GM23338 (cell line): ENCODE measurements around the gene ACSF3.

Experiments
- CREB1 ChIP-seq: fragments of 250-450 bp; sonication (Bioruptor Pico); IDR thresholded peaks from 2 replicates; pipeline ENCODE4 v1.5.0; 2020; ENCODE audit warnings: low read depth, mild to moderate bottlenecking, moderate library complexity
- EZH2 ChIP-seq: fragments of 200-600 bp; sonication (generic); IDR thresholded peaks from one replicate; pipeline ENCODE4 v1.8.0; 2017; ENCODE audit warnings: antibody characterized with exemption, mild to moderate bottlenecking, low read depth; ENCODE audit not compliant: unreplicated experiment
- EZH2phosphoT487 ChIP-seq: fragments of 200-600 bp; sonication (generic); IDR thresholded peaks from one replicate; pipeline ENCODE4 v1.8.1; 2018; ENCODE audit warnings: antibody characterized with exemption; ENCODE audit not compliant: unreplicated experiment
- JUNB ChIP-seq: IDR thresholded peaks from one replicate; pipeline ENCODE4 v1.6.1; 2016; ENCODE audit warnings: antibody characterized with exemption; ENCODE audit not compliant: unreplicated experiment
- POLR2AphosphoS5 ChIP-seq: IDR thresholded peaks from 2 replicates; pipeline ENCODE4 v1.6.1; 2016; ENCODE audit warnings: antibody characterized with exemption, low read depth
- STAT1 ChIP-seq: IDR thresholded peaks from one replicate; pipeline ENCODE4 v1.6.1; 2016; ENCODE audit warnings: antibody characterized with exemption; ENCODE audit not compliant: unreplicated experiment
- ZNF114 ChIP-seq: fragments of 250-450 bp; sonication (Bioruptor Pico); IDR thresholded peaks from 2 replicates; pipeline ENCODE4 v1.5.0; 2020; ENCODE audit warnings: mild to moderate bottlenecking, moderate library complexity
- TF ChIP-seq, protein P1 (sequence below), 2 experiments: fragments of 200-600 bp in 1 of 2; sonication (generic) in 1 of 2; conservative IDR thresholded peaks; 2 replicates each; pipeline versions ENCODE4 v1.5.1 to v1.6.1; 2016 to 2017; ENCODE audit warnings: antibody characterized with exemption in 2 of 2, low read depth in 2 of 2, mild to moderate bottlenecking in 2 of 2, moderate library complexity in 1 of 2
- TF ChIP-seq, protein P2 (sequence below): IDR thresholded peaks from one replicate; pipeline ENCODE4 v1.6.1; 2018; ENCODE audit warnings: antibody characterized with exemption; ENCODE audit not compliant: unreplicated experiment
- TF ChIP-seq, protein P3 (sequence below): IDR thresholded peaks from 2 replicates; pipeline ENCODE4 v1.6.1; 2016; ENCODE audit warnings: antibody characterized with exemption

DNA sequence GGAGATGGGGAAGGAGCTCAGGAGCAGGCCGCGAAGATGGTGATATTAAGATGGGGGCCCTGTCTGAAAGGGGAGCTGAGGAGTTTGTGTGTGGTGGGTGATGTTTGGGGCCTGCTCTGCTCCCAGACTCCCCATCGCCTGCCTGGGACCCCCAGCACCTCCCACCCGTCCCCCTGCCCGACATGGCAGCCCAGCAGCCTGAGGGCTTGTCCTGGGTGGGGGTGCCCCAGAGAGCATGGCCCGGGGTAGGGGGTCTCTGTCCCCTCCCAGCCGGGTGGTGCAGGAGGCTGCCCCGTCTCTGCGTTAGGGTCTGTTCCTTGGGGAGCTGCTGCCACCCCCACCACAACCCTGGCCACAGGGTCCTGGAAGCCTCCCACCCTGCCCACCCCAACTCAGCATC, 83.1 kb downstream of the ACSF3 start:
- TF ChIP-seq EZH2phosphoT487 = no peak
- TF ChIP-seq, protein P1, sequence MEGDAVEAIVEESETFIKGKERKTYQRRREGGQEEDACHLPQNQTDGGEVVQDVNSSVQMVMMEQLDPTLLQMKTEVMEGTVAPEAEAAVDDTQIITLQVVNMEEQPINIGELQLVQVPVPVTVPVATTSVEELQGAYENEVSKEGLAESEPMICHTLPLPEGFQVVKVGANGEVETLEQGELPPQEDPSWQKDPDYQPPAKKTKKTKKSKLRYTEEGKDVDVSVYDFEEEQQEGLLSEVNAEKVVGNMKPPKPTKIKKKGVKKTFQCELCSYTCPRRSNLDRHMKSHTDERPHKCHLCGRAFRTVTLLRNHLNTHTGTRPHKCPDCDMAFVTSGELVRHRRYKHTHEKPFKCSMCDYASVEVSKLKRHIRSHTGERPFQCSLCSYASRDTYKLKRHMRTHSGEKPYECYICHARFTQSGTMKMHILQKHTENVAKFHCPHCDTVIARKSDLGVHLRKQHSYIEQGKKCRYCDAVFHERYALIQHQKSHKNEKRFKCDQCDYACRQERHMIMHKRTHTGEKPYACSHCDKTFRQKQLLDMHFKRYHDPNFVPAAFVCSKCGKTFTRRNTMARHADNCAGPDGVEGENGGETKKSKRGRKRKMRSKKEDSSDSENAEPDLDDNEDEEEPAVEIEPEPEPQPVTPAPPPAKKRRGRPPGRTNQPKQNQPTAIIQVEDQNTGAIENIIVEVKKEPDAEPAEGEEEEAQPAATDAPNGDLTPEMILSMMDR (conservative IDR thresholded peaks at IDR 0.05; ENCODE audit: low read depth in 2 of 2) = no peak
- TF ChIP-seq, protein P2, sequence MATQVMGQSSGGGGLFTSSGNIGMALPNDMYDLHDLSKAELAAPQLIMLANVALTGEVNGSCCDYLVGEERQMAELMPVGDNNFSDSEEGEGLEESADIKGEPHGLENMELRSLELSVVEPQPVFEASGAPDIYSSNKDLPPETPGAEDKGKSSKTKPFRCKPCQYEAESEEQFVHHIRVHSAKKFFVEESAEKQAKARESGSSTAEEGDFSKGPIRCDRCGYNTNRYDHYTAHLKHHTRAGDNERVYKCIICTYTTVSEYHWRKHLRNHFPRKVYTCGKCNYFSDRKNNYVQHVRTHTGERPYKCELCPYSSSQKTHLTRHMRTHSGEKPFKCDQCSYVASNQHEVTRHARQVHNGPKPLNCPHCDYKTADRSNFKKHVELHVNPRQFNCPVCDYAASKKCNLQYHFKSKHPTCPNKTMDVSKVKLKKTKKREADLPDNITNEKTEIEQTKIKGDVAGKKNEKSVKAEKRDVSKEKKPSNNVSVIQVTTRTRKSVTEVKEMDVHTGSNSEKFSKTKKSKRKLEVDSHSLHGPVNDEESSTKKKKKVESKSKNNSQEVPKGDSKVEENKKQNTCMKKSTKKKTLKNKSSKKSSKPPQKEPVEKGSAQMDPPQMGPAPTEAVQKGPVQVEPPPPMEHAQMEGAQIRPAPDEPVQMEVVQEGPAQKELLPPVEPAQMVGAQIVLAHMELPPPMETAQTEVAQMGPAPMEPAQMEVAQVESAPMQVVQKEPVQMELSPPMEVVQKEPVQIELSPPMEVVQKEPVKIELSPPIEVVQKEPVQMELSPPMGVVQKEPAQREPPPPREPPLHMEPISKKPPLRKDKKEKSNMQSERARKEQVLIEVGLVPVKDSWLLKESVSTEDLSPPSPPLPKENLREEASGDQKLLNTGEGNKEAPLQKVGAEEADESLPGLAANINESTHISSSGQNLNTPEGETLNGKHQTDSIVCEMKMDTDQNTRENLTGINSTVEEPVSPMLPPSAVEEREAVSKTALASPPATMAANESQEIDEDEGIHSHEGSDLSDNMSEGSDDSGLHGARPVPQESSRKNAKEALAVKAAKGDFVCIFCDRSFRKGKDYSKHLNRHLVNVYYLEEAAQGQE = no peak
- TF ChIP-seq POLR2AphosphoS5 = no peak
- TF ChIP-seq, protein P3, sequence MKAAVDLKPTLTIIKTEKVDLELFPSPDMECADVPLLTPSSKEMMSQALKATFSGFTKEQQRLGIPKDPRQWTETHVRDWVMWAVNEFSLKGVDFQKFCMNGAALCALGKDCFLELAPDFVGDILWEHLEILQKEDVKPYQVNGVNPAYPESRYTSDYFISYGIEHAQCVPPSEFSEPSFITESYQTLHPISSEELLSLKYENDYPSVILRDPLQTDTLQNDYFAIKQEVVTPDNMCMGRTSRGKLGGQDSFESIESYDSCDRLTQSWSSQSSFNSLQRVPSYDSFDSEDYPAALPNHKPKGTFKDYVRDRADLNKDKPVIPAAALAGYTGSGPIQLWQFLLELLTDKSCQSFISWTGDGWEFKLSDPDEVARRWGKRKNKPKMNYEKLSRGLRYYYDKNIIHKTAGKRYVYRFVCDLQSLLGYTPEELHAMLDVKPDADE = no peak
- TF ChIP-seq STAT1 = no peak
- no peak for TF ChIP-seq EZH2
- TF ChIP-seq ZNF114 = no peak
- TF ChIP-seq CREB1 = no peak
- no peak for TF ChIP-seq JUNB
